Bronchial epithelial cell (primary cell): Measurements from ENCODE around the gene CREB5. TPM values are rescaled to one million over a fixed set of nuclear protein-coding genes. Genes with fewer than 3 reads are reported as not detected.

Experiments
- DNase-seq: peaks from one replicate; pipeline ENCODE4 v3.0.0-alpha.2; 2010; ENCODE audit warnings: low read depth
- FAIRE-seq: peaks from 2 replicates; lab custom pipeline; 2011; peaks lifted over from hg19 to GRCh38; lab: Jason Lieb, UNC
- H3K27me3 ChIP-seq: 2 replicates; pipeline ENCODE4 v1.5.1; 2011; ENCODE audit warnings: low read length; ENCODE audit not compliant: control insufficient read depth, insufficient read depth
- H3K36me3 ChIP-seq: 2 replicates; pipeline ENCODE4 v1.5.1; 2011; ENCODE audit warnings: low read length; ENCODE audit not compliant: control insufficient read depth, insufficient read depth
- H3K4me3 ChIP-seq: 2 replicates; pipeline ENCODE4 v1.5.1; 2011; ENCODE audit warnings: mild to moderate bottlenecking, low read depth, low read length, control low read depth
- total RNA-seq: library from RNA; depleted of rRNA; stranded (reverse); fragments of >200 nt; gene quantifications from 2 replicates; pipeline ENCODE4 v1.2.1, GENCODE V29; 2014
- TF ChIP-seq, protein P1 (sequence below): IDR thresholded peaks from 2 replicates; pipeline ENCODE4 v1.5.1; 2011; ENCODE audit warnings: mild to moderate bottlenecking, moderate library complexity, low read length, control low read depth, inconsistent platforms; ENCODE audit not compliant: insufficient read depth, severe bottlenecking

CREB5 gene
- total RNA-seq, 1 donor from 2014 or later, result 2.1 TPM

DNA sequence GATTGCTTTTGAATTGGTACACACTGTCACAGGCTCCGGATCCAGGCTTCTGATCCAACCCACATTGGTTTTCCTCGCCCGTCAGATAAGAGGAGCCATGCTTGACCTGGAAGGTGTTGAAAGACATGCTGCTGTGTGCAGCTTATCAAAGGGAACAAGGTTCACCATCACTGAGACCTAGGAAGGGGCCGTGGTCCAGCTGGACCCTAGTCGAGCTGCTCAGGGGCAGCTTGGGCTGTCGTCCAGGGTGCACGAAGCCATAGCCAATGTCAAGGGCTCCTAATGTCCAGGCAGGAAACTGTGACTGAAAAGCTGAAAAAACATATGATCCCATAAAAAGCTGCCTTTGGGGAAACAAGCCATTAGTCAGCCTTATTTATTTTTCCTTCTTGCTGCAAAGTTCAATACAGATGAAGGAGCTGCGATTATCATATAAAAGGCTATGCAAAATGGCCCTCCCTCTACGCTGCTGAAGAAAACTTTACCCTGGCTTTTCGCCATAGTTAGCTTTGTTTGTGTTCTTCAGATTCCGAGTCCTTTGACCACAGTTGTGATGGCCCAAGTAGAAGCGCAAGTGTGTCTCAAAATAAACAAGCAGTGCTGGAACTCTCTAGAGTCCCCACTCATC lies 118.0 kb downstream of the CREB5 start:
- DNase-seq, result no peak
- TF ChIP-seq, protein P1, sequence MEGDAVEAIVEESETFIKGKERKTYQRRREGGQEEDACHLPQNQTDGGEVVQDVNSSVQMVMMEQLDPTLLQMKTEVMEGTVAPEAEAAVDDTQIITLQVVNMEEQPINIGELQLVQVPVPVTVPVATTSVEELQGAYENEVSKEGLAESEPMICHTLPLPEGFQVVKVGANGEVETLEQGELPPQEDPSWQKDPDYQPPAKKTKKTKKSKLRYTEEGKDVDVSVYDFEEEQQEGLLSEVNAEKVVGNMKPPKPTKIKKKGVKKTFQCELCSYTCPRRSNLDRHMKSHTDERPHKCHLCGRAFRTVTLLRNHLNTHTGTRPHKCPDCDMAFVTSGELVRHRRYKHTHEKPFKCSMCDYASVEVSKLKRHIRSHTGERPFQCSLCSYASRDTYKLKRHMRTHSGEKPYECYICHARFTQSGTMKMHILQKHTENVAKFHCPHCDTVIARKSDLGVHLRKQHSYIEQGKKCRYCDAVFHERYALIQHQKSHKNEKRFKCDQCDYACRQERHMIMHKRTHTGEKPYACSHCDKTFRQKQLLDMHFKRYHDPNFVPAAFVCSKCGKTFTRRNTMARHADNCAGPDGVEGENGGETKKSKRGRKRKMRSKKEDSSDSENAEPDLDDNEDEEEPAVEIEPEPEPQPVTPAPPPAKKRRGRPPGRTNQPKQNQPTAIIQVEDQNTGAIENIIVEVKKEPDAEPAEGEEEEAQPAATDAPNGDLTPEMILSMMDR, result no peak
- FAIRE-seq, result no peak
- Histone ChIP-seq H3K36me3 (no peaks in the 10 kb centered on the region), H3K4me3 (no peak overlapping the region), H3K27me3 (no peaks in the 10 kb centered on the region)

DNA sequence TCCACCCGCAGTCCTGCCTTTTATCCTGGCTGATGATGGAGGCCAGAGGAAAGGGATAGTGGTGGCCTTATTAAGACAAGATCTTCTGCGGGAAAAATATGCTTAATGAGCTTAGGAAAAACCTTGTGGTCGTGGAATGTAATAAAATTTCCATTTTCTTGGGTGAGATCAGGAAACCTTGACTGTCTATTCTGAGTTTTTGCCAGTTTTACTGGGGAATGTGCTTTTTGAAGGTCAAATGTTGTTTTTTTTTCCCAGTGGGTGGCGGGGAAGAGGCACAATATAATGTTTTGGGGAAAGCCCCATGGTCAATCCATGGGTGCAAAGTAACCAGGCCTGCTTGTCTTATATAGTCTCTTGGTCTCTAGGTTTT lies 118.5 kb downstream of the CREB5 start:
- no peaks in the 10 kb centered on the region for H3K36me3 ChIP-seq
- no peak for DNase-seq
- FAIRE-seq, result no peak
- no peak overlapping the region for H3K4me3 ChIP-seq
- TF ChIP-seq, protein P1, result no peak
- no peaks in the 10 kb centered on the region for H3K27me3 ChIP-seq

GRCh38 chr7:28531291-28531690 lies 119.0 kb downstream of the CREB5 start:
- no peak for FAIRE-seq
- Histone ChIP-seq H3K27me3 (no peaks in the 10 kb centered on the region), H3K4me3 (no peak overlapping the region), H3K36me3 (no peaks in the 10 kb centered on the region)
- TF ChIP-seq, protein P1, result no peak
- DNase-seq, result no peak

DNA sequence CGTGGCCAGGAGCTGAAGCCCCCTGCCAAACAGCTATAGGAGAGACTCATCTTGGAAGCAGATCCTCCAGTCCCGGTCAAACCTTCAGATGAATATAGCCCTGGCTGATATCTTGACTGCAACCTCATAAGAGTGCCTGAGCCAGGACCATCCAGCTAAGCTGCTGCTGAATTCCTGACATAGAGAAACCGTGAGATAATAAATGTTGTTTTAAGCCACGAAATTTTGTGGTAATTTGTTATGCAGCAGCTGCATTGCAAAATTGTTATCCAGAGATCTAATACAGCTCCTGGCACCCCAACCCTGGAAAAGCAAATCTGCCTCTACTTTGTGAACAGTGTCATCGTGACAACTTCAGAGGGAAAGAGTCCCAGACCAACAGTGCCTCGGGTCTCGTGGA lies 119.9 kb downstream of the CREB5 start:
- TF ChIP-seq, protein P1, result no peak
- no peak for FAIRE-seq

DNA sequence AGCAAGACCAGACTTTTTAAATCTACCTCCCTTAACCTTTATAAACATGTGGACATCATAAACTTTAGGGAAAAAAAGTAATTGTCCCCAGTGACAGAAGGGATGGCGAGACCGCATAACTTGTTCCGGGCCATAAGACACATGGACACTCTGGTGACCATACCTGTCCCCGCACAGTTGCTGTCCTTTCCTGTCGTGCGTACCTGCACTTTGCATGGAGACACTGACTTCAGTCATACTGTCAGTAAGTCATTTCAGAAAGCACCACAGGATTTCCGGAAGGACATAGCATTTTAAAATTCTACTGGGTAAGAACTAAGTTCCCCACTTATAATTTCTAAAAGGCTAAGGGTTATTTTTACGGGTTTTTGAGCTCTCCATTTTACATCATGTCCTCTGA lies 120.9 kb downstream of the CREB5 start:
- TF ChIP-seq, protein P1, result no peak
- DNase-seq, result no peak
- Histone ChIP-seq H3K27me3 (no peaks in the 10 kb centered on the region), H3K36me3 (no peaks in the 10 kb centered on the region), H3K4me3 (no peak overlapping the region)
- FAIRE-seq, result peak; percentile 81

More for the DNA sequence above, 119.9 kb downstream of the CREB5 start:
- Histone ChIP-seq H3K36me3 (no peaks in the 10 kb centered on the region), H3K27me3 (no peaks in the 10 kb centered on the region), H3K4me3 (no peak overlapping the region)
- DNase-seq, result no peak
